Suprapubic skin (tissue), 4 donors: Measurements from ENCODE around the gene BPIFB2. TPM values are rescaled to one million over a fixed set of nuclear protein-coding genes. Genes with fewer than 3 reads are reported as not detected.

Source experiments
- DNase-seq, 2 donors: peaks; one replicate each; pipeline ENCODE4 v3.0.0-alpha.2; 2019; ENCODE audit warnings: low spot score in 2 of 2
- H3K27ac ChIP-seq: fragments of 200-600 bp; sonication (generic); one replicate; pipeline ENCODE4 v1.5.1; 2019
- H3K27me3 ChIP-seq: fragments of 200-600 bp; sonication (generic); one replicate; pipeline ENCODE4 v1.5.1; 2019
- H3K36me3 ChIP-seq: fragments of 200-600 bp; sonication (generic); one replicate; pipeline ENCODE4 v1.5.1; 2019
- H3K4me1 ChIP-seq: fragments of 200-600 bp; sonication (generic); one replicate; pipeline ENCODE4 v1.5.1; 2019
- H3K4me3 ChIP-seq: fragments of 200-600 bp; sonication (generic); one replicate; pipeline ENCODE4 v1.5.1; 2019; ENCODE audit warnings: mild to moderate bottlenecking
- H3K9me3 ChIP-seq: fragments of 200-600 bp; sonication (generic); one replicate; pipeline ENCODE4 v1.5.1; 2019
- EP300 ChIP-seq: sonication (generic); formaldehyde crosslinking; IDR thresholded peaks from one replicate; pipeline ENCODE4 v1.6.1; 2017; ENCODE audit warnings: antibody characterized with exemption
- POLR2A ChIP-seq, 2 donors: fragments of 450-650 bp; IDR thresholded peaks; one replicate each; pipeline ENCODE4 v1.6.1; 2017; ENCODE audit warnings: antibody characterized with exemption in 2 of 2, mild to moderate bottlenecking in 2 of 2, moderate library complexity in 2 of 2
- POLR2AphosphoS5 ChIP-seq, 3 donors: sonication (generic); formaldehyde crosslinking; IDR thresholded peaks; one replicate each; pipeline ENCODE4 v1.6.1; 2017; ENCODE audit warnings: antibody characterized with exemption in 3 of 3
- WGBS: methylation state at CpG from one replicate; pipeline ENCODE4 v1.1.5; 2018; 5-methylcytosine and 5-hydroxymethylcytosine counted together
- total RNA-seq, 4 donors: library from RNA; depleted of rRNA; stranded (reverse); fragments of >200 nt; gene quantifications; one replicate each; pipeline ENCODE4 v1.1.0, GENCODE V29; 2016
- TF ChIP-seq, protein P1 (sequence below), 2 donors: fragments of 200-600 bp in 1 of 2; fragments of 450-650 bp in 1 of 2; sonication (generic) in 1 of 2; IDR thresholded peaks; one replicate each; pipeline ENCODE4 v1.5.1; 2016 to 2019; ENCODE audit warnings: antibody characterized with exemption in 2 of 2, mild to moderate bottlenecking in 1 of 2, moderate library complexity in 1 of 2

BPIFB2 gene
- total RNA-seq, 4 donors from 2014 or later: not detected

GRCh38 chr20:33062105-33062824 is 54.8 kb downstream of the BPIFB2 start:
- H3K27ac ChIP-seq: no peak overlapping the region

DNA sequence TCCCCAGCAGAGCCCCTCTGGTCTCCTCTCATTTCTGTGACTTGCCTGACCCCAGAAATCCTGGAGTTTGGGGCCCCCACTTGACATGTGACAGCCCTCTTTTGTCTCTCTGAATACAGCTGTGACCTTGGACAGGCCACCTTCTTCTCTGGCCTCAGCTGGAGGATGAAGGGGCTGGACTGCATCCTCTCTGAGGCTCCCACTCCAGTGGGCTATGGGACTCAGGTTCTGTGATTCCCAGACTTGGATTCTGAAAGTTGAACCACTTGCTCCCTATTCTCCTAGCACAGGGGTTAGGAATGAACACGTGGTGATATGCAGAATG is 55.3 kb downstream of the BPIFB2 start:
- Histone ChIP-seq H3K9me3 (no peaks in the 10 kb centered on the region), H3K4me1 (no peaks in the 10 kb centered on the region), H3K36me3 (no peaks in the 10 kb centered on the region), H3K4me3 (no peak overlapping the region), H3K27me3 (peaks cover 4% of the 10 kb centered on the region), H3K27ac (no peak overlapping the region)
- TF ChIP-seq EP300 (no peak), POLR2A (IDR thresholded peaks at IDR 0.05) (no peak), POLR2AphosphoS5 (IDR thresholded peaks at IDR 0.05) (no peak)
- TF ChIP-seq, protein P1, sequence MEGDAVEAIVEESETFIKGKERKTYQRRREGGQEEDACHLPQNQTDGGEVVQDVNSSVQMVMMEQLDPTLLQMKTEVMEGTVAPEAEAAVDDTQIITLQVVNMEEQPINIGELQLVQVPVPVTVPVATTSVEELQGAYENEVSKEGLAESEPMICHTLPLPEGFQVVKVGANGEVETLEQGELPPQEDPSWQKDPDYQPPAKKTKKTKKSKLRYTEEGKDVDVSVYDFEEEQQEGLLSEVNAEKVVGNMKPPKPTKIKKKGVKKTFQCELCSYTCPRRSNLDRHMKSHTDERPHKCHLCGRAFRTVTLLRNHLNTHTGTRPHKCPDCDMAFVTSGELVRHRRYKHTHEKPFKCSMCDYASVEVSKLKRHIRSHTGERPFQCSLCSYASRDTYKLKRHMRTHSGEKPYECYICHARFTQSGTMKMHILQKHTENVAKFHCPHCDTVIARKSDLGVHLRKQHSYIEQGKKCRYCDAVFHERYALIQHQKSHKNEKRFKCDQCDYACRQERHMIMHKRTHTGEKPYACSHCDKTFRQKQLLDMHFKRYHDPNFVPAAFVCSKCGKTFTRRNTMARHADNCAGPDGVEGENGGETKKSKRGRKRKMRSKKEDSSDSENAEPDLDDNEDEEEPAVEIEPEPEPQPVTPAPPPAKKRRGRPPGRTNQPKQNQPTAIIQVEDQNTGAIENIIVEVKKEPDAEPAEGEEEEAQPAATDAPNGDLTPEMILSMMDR (IDR thresholded peaks at IDR 0.05): no peak
- WGBS: 63% methylated on average over 1 of the region's 1 CpG
- no peak for DNase-seq

More at GRCh38 chr20:33062105-33062824, 54.8 kb downstream of the BPIFB2 start:
- Histone ChIP-seq H3K4me3 (no peak overlapping the region), H3K27me3 (peaks cover 4% of the 10 kb centered on the region), H3K36me3 (no peaks in the 10 kb centered on the region), H3K9me3 (no peaks in the 10 kb centered on the region), H3K4me1 (no peaks in the 10 kb centered on the region)
- no peak for TF ChIP-seq EP300
- TF ChIP-seq, protein P1 (IDR thresholded peaks at IDR 0.05): no peak
- no peak for TF ChIP-seq POLR2A (IDR thresholded peaks at IDR 0.05)
- no peak for TF ChIP-seq POLR2AphosphoS5 (IDR thresholded peaks at IDR 0.05)
- DNase-seq: no peak
- 54% methylated on average over 9 of the region's 9 CpGs for WGBS

DNA sequence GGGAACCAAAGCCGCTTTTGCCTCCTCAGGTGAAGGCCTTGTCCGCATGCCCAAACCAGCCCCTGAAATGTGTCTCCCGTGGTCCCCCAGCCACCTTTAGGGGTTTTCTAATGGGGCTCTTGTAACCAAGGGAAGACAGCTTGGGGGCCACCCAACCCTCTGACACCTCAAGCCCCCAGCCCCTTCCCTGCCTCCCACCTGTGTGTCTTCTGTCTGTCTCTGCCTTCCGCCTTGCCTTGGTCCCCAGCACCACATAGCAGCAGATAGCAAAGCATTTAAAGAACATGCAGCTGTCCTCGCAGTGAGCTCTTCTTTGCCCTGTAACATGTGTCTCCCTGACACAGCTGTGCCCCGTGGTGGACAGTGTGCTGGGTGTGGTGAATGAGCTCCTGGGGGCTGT is 55.8 kb downstream of the BPIFB2 start:
- no peaks in the 10 kb centered on the region for H3K36me3 ChIP-seq
- H3K27me3 ChIP-seq: peaks cover 4% of the 10 kb centered on the region
- TF ChIP-seq, protein P1 (IDR thresholded peaks at IDR 0.05): no peak
- no peak for TF ChIP-seq EP300
- no peak for TF ChIP-seq POLR2AphosphoS5 (IDR thresholded peaks at IDR 0.05)
- no peak for TF ChIP-seq POLR2A (IDR thresholded peaks at IDR 0.05)
- no peaks in the 10 kb centered on the region for H3K9me3 ChIP-seq
- DNase-seq: no peak
- 80% methylated on average over 6 of the region's 6 CpGs for WGBS
- no peak overlapping the region for H3K27ac ChIP-seq
- H3K4me1 ChIP-seq: no peaks in the 10 kb centered on the region
- H3K4me3 ChIP-seq: no peak overlapping the region

GRCh38 chr20:33064572-33065287 is 57.2 kb downstream of the BPIFB2 start:
- Histone ChIP-seq H3K9me3 (no peaks in the 10 kb centered on the region), H3K27me3 (peaks cover under 1% of the 10 kb centered on the region), H3K27ac (no peak overlapping the region), H3K4me1 (no peaks in the 10 kb centered on the region), H3K36me3 (no peaks in the 10 kb centered on the region), H3K4me3 (no peak overlapping the region)
- TF ChIP-seq, protein P1 (IDR thresholded peaks at IDR 0.05): no peak
- no peak for TF ChIP-seq EP300
- TF ChIP-seq POLR2AphosphoS5 (IDR thresholded peaks at IDR 0.05): no peak
- TF ChIP-seq POLR2A (IDR thresholded peaks at IDR 0.05): no peak
- WGBS: 89% methylated on average over 10 of the region's 11 CpGs
- DNase-seq: no peak

DNA sequence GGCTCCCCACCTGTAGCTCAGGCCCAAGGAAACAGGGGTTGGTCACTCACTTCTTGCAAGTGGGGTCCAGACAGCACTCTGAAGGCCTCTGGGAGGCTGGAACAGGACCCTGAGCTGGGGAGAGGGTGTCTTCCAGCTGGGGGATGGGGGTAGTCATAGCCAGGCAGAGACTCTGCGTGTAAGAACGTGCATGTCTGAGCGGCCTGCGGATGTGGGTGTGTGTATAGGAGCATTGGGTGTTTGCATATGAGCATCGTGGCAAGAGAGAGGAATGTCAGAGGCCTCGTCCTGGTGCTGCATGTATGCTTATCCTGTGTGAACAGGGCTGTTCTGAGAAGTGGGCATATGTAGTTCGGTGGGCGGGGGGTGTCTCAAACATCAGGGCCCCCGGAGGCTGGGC is 58.3 kb downstream of the BPIFB2 start:
- no peaks in the 10 kb centered on the region for H3K4me1 ChIP-seq
- H3K36me3 ChIP-seq: no peaks in the 10 kb centered on the region
- H3K27ac ChIP-seq: no peak overlapping the region
- peaks cover 4% of the 10 kb centered on the region for H3K27me3 ChIP-seq
- 63% methylated on average over 9 of the region's 9 CpGs for WGBS
- H3K4me3 ChIP-seq: no peak overlapping the region
- DNase-seq: no peak
- no peak for TF ChIP-seq POLR2A (IDR thresholded peaks at IDR 0.05)
- no peak for TF ChIP-seq EP300
- TF ChIP-seq, protein P1 (IDR thresholded peaks at IDR 0.05): no peak
- H3K9me3 ChIP-seq: no peaks in the 10 kb centered on the region
